Measurements from ENCODE around the gene MKRN2.
"Not testable (repeated sequence)": the region's sequence is repeated elsewhere in the genome, so short reads cannot be mapped to it uniquely, and the experiment has no call there.

MKRN2 gene

GRCh38 chr3:12585181-12585580 lies 28.3 kb downstream of the MKRN2 start:
- in situ Hi-C loops (cut with MboI; ENCODE audit: low sequenced_read_pairs): no loop called here

- in situ Hi-C loops (cut with MboI; ENCODE audit: low sequenced_read_pairs): no loop called here
These were observed 29.1 kb downstream of the MKRN2 start for GRCh38 chr3:12585970-12586369.

DNA sequence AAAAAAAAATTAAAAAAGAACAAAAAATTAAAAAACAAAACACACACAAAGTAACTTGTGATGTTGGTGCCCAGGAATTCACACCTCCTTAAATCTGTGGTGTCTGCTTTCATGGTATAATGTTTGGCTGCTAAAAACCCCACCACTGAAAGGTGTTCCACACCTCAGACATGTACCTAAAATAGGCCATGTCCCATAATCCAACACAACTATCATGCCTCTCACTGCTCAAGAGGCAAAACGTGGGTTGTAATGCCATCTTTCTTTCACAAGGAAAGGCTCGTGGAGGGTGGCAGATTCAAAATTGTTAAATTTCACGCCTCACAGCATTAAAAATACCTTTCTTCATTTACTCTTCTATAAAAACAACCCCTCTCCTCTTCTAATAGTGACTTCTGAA lies 29.5 kb downstream of the MKRN2 start:
- in situ Hi-C loops (cut with MboI; ENCODE audit: low sequenced_read_pairs): no loop called here

DNA sequence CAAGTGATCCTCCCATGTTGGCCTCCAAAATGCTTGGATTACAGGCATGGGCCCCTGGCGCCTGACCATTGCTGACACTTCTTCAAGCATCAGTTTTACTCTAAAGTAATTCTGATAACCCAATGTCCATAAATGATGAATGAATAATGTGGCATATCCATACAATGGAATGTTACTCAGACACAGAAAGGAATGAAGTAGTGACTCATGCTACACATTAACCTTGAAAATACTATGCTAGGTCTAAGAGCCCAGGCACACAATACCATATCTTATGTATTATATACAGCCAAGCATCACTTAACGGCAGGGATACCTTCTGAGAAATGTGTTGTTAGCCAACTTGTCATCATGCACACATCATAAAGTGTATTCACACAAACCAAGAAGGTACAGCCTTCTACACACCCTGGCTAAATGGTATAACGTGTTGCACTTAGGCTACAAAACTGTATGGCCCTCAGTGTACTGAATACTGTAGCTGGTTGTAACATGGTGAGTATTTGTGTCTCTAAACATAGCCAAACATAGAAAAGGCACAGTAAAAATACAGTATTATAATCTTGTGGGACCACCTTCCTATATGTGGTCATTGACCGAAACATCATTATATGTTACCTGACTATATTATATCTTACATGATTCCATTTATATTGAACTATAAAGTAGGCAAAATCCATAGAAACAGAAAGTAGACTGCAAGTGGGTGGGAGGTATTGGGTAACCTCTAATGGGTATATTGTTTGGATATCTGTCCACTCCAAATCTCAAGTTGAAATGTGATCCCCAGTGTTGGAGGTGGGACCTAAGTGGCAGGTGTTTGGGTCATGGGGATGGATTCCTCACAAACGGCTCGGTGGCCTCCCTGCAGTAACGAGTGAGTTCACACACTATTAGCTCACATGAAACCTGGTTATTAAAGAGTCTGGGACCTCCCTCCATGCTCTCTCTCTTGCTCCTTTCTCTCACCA lies 31.4 kb downstream of the MKRN2 start:
- in situ Hi-C loops (cut with MboI; ENCODE audit: low sequenced_read_pairs): no loop called here

GRCh38 chr3:12590096-12590495 lies 33.2 kb downstream of the MKRN2 start:
- in situ Hi-C loops (cut with MboI; ENCODE audit: low sequenced_read_pairs): no loop called here

DNA sequence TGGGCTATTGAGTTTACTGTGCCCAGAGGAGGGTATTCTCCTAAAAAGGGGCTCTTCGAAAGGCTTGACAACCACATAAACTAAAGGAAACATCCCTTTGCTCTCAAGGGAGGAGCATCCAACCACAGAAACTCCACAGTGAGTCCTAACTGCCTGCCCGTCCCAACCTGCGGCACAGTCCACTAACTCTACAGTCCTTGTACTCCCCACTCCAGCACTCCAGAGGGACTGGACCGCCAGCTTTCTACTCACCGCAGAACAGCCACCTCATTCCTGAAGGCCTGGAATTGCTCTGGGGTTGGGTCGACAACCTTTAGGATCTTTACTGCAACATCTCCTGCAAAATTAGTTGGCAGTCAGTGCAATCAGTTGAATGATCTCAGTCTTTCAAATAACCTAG lies 34.6 kb downstream of the MKRN2 start:
- in situ Hi-C loops (cut with MboI; ENCODE audit: low sequenced_read_pairs): no loop called here

DNA sequence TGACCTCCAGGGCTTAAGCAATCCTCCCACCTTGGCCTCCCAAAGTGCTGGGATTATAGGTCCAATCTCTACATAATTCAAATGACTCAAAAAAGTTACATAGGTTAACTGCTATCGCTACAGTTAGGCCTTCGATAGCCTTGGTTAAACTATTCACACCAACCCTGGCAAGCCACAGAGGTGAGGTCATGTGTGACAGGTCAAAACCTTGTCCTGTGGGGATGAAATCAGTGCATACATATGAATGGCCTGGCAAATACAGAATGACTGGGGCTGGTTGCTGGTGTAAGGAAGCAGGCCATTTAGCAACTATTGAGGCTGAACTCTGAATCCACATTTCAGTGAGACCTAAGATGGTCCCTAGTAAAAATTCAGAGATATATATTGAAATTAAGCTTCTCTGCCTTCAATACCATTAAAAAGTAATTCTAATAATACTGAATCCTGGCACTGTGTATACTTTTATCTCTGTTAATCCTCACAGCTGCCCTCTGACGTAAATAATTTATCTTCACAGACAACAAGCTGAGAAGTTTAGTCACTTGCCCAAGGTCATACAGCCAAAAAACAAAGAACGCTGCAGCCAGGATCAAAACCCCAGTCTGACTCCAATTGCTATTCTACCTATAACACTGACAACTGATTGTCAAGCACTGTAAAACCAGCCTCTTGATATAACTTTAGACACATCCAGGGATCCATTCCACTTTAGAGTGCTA lies 35.3 kb downstream of the MKRN2 start:
- in situ Hi-C loops (cut with MboI; ENCODE audit: low sequenced_read_pairs): no loop called here

DNA sequence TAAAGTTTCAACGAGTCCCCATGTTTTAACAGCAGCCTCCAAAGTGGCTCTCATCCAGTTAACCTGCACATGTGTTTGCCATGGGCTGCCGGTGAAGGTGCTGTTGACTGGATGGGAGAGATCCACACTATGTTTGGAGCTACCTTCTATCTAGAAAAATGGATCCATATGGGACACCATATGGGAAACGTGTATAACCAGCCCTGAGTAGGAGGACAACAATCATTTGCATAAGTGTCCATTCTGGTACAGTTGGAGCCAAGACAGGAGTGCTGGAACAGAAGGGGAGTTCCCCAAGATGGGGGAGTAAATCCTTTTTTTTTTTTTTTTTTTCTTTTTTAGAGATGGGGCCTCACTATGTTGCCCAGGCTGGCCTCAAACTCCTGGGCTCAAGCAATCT lies 36.6 kb downstream of the MKRN2 start:
- in situ Hi-C loops (cut with MboI; ENCODE audit: low sequenced_read_pairs): no loop called here

DNA sequence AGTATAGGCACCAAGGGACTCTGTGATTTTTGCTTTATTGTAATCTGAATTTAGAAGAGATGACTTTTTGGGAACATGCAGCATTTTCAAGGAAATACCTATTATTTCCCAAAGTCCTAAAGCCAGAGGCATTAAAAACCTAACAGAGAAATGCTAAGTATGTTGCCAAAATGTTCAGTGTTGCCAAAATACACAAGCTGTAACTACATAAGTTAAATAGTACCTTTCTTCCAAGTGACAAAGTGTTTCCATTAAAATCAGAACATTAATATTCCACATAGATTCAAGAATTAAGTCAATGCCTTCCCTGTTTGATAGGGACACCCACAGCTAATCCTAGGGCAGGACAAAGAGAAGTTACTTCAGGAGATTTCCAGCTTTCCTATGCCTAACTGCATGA lies 42.0 kb downstream of the MKRN2 start:
- in situ Hi-C loops (cut with MboI; ENCODE audit: low sequenced_read_pairs): no loop called here

DNA sequence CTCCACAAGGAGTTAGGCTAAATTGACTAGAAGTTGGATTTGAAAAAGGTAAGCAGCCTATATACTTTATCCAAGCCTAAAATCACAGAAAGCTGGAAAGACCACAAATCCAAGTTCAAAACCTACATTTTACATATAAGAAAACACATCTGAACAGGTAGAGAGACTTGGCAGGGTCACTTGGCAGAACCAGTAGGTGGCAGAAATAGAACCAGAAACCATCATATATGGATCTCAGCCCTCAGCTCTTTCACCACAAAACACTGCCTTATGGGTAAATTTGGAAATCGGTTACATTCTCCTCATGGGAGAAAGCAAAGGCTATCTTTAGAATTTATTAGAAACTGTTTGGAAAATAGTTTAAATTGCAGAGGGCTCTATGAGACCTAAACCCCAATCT lies 44.2 kb downstream of the MKRN2 start:
- in situ Hi-C loops (cut with MboI; ENCODE audit: low sequenced_read_pairs): no loop called here

DNA sequence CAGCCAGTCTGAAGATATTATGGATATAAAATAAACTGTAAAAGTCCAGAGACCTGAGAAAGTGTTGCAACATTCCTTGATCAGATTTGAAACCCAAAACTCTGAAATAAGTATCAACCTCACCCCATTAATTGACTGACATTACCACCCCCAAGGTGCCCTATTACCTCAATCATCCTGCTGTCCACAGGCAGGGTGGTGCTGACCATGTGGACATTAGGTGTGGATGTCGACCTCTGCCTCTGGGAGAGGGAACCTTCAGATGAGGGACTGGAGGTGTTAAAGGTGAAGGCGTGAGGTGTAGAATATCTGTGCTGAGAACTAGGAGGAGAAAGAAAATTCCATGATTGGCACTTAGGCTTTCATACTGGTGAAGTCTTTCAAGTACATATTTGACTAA lies 47.1 kb downstream of the MKRN2 start:
- in situ Hi-C loops (cut with MboI; ENCODE audit: low sequenced_read_pairs): no loop called here

DNA sequence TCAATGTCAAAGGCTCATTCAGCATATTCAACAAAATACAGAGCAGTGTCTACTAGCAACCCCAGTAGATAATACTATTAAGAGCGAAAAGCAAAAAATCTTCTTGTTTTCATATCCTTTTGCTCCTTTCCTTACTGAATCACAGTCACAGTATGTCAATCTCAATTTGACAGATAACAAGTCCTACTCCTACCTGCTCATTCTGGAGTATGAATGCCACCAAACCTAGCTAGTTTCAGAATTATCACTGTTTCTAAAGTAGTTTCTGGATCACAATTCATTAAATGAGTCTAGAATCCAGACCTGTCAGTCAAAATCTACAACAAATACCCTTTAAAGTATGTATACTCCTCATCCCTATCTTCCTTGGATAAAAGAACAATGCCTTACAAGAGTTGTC lies 51.5 kb downstream of the MKRN2 start:
- in situ Hi-C loops (cut with MboI; ENCODE audit: low sequenced_read_pairs): no loop called here

GRCh38 chr3:12611117-12611516 lies 54.2 kb downstream of the MKRN2 start:
- in situ Hi-C loops (cut with MboI; ENCODE audit: low sequenced_read_pairs): no loop called here

- in situ Hi-C loops (cut with MboI; ENCODE audit: low sequenced_read_pairs): no loop called here
These were observed 55.8 kb downstream of the MKRN2 start for GRCh38 chr3:12612514-12613226.

GRCh38 chr3:12613250-12613649 lies 56.4 kb downstream of the MKRN2 start:
- in situ Hi-C loops (cut with MboI; ENCODE audit: low sequenced_read_pairs): no loop called here

- in situ Hi-C loops (cut with MboI; ENCODE audit: low sequenced_read_pairs): no loop called here
These were observed 58.4 kb downstream of the MKRN2 start for GRCh38 chr3:12615266-12615665.

DNA sequence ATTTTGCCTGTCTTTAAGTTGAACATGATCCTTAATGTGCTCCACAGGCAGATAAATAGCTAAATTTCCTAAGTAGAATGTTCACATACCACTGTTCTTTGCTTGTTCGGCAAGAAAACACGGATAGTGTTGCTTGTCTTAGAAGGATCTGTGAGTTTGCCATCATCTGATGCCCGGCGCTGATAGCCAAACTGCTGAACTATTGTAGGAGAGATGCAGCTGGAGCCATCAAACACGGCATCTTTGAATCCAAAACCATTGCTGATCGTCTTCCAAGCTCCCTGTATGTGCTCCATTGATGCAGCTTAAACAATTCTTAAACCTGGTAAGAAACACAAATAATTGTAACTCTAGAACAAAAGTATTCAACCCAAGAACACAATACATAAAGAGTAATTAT lies 61.5 kb downstream of the MKRN2 start:
- in situ Hi-C loops (cut with MboI; ENCODE audit: low sequenced_read_pairs): no loop called here

GRCh38 chr3:12620305-12620704 lies 63.4 kb downstream of the MKRN2 start:
- in situ Hi-C loops (cut with MboI; ENCODE audit: low sequenced_read_pairs): no loop called here

DNA sequence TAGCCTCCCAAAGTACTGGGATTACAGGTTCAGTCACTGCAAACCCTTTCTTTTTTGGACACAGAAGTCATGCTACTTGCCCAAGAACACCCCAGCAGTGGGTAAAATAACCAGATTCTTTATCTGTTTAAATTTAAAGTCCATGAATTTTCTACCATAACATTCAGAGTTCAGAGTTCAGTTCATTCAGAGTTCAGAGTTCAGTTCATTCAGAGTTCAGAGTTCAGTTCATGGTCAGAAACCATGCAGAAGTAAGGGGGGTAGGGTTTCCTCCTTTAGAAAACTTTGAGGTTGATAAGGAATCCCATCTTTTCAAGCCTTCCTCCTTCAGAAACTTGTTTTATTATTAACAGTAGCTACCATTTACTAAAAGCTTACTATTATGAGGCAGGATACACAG lies 63.8 kb downstream of the MKRN2 start:
- in situ Hi-C loops (cut with MboI; ENCODE audit: low sequenced_read_pairs): no loop called here

GRCh38 chr3:12622335-12622734 lies 65.4 kb downstream of the MKRN2 start:
- in situ Hi-C loops (cut with MboI; ENCODE audit: low sequenced_read_pairs): no loop called here

GRCh38 chr3:12624056-12624455 lies 67.2 kb downstream of the MKRN2 start:
- in situ Hi-C loops (cut with MboI; ENCODE audit: low sequenced_read_pairs): no loop called here

DNA sequence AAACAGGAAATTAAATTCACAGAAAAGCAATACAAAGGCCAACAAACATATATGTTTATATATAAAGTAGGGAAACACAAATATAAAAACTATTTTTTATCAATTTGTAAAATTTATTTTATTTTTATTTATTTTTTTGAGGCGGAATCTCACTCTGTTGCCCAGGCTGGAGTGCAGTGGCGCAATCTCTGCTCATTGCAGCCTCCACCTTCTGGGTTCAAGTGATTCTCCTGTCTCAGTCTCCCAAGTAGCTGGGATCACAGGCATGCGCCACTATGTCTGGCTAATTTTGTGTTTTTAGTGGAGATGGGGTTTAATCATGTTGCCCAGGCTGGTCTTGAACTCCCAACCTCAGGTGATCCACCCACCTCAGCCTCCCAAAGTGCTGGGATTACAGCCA lies 68.1 kb downstream of the MKRN2 start:
- in situ Hi-C loops (cut with MboI; ENCODE audit: low sequenced_read_pairs): not testable (repeated sequence)
